ENCODE data around the gene SYT5. TPM values are rescaled to one million over a fixed set of nuclear protein-coding genes. Genes with fewer than 3 reads are reported as not detected.

SYT5 gene
- total and polyA plus RNA-seq, 4 donors = 0.06 to 0.40 (median 0.33) TPM; not detected in 1

DNA sequence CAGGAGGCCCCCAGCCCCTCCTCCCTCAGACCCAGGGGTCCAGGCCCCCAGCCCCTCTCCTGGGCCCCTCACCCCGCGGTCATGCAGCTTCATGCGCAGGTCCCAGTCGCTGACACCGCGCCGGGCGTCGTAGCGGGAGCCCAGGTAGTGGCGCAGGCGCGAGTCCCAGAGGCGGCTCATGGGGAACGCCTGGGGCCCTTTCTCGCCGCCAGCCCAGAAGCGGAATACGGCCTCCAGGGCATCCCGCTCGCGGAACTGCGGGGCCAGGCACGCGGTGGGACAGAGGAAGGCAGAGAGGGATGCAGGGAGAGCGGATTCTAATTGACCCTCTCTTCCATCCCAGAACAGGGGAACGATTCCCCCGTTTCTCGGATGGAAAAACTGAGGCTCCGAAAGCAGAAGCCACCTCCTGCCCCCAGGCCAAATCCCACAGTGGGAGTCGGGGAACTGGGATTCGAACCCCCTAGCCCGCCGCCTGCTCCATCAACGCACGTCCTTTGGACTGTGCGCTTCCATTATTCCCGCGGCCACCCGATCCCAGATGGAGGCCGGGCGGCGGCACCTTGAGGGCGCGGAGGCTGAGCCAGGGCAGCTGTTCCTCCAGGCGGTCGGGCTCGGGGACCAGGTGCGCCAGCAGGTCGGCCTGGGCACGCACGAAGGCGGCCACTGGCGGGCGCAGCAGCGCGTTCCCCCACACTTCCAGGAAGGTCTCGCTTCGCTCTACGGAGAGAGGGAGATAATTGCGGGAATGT, 18.3 kb downstream of the SYT5 start:
- Histone ChIP-seq H3K4me3 (no peak overlapping the region), H3K9me3 (ENCODE audit: control insufficient read depth in 4 of 4, insufficient read depth in 3 of 4, low read length in 3 of 4) (no peaks in the 10 kb centered on the region), H3K9ac (ENCODE audit: insufficient read depth in 1 of 2, low read length in 2 of 2) (no peak overlapping the region), H3K4me1 (ENCODE audit: control insufficient read depth in 5 of 5, insufficient read depth in 5 of 5, low read length in 5 of 5) (peaks cover 0 to 5% (median 0%) of the 10 kb centered on the region in 5 donors), H3K27me3 (ENCODE audit: control insufficient read depth in 3 of 3, insufficient read depth in 3 of 3, low read length in 2 of 3) (peaks cover 6 to 50% (median 32%) of the 10 kb centered on the region in 3 donors), H3K36me3 (ENCODE audit: control insufficient read depth in 4 of 4, insufficient read depth in 4 of 4, low read length in 4 of 4) (no peaks in the 10 kb centered on the region), H3K27ac (ENCODE audit: low read depth in 1 of 2, low read length in 1 of 2) (no peak overlapping the region)
- 23 to 30% methylated on average over 61 of the region's 61 CpGs for WGBS, 2 donors
- no peak for DNase-seq
- TF ChIP-seq, protein P1, sequence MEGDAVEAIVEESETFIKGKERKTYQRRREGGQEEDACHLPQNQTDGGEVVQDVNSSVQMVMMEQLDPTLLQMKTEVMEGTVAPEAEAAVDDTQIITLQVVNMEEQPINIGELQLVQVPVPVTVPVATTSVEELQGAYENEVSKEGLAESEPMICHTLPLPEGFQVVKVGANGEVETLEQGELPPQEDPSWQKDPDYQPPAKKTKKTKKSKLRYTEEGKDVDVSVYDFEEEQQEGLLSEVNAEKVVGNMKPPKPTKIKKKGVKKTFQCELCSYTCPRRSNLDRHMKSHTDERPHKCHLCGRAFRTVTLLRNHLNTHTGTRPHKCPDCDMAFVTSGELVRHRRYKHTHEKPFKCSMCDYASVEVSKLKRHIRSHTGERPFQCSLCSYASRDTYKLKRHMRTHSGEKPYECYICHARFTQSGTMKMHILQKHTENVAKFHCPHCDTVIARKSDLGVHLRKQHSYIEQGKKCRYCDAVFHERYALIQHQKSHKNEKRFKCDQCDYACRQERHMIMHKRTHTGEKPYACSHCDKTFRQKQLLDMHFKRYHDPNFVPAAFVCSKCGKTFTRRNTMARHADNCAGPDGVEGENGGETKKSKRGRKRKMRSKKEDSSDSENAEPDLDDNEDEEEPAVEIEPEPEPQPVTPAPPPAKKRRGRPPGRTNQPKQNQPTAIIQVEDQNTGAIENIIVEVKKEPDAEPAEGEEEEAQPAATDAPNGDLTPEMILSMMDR (IDR thresholded peaks at IDR 0.05; ENCODE audit: control extremely low read depth, extremely low read depth) = no peak
- ATAC-seq (ENCODE audit: insufficient read depth, low FRiP score) = no peak

DNA sequence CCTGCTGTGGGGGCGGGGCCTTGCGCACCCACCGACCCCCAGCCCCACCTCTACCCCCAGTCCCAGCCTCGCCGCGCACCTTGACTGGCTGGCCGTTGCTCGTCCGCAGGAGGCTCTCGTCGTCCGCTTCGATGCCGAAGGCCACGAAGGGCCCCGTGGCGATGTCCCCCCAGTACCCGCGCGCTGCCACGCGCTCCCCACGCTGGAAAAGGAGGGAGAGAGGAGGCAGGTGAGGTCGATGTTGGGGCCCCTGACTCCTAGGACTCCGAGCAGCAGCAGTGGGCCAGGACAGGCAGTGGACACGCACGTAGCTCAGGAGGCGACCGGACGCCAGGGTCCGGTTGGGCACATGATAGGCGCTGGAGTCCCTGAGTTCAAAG, 19.1 kb downstream of the SYT5 start:
- TF ChIP-seq, protein P1 (IDR thresholded peaks at IDR 0.05; ENCODE audit: control extremely low read depth, extremely low read depth) = no peak
- ATAC-seq (ENCODE audit: insufficient read depth, low FRiP score) (no peak), DNase-seq (no peak)
- Histone ChIP-seq H3K4me1 (ENCODE audit: control insufficient read depth in 5 of 5, insufficient read depth in 5 of 5, low read length in 5 of 5) (peaks cover 0 to 2% (median 0%) of the 10 kb centered on the region in 5 donors), H3K4me3 (no peak overlapping the region), H3K36me3 (ENCODE audit: control insufficient read depth in 4 of 4, insufficient read depth in 4 of 4, low read length in 4 of 4) (no peaks in the 10 kb centered on the region), H3K27me3 (ENCODE audit: control insufficient read depth in 3 of 3, insufficient read depth in 3 of 3, low read length in 2 of 3) (peaks cover 8 to 50% (median 31%) of the 10 kb centered on the region in 3 donors), H3K27ac (ENCODE audit: low read depth in 1 of 2, low read length in 1 of 2) (no peak overlapping the region), H3K9me3 (ENCODE audit: control insufficient read depth in 4 of 4, insufficient read depth in 3 of 4, low read length in 3 of 4) (peaks cover 0 to 2% (median 0%) of the 10 kb centered on the region in 4 donors), H3K9ac (ENCODE audit: insufficient read depth in 1 of 2, low read length in 2 of 2) (no peak overlapping the region)
- whole genome bisulfite sequencing, 2 donors = 17% methylated on average over 29 to 32 of the region's 32 CpGs

DNA sequence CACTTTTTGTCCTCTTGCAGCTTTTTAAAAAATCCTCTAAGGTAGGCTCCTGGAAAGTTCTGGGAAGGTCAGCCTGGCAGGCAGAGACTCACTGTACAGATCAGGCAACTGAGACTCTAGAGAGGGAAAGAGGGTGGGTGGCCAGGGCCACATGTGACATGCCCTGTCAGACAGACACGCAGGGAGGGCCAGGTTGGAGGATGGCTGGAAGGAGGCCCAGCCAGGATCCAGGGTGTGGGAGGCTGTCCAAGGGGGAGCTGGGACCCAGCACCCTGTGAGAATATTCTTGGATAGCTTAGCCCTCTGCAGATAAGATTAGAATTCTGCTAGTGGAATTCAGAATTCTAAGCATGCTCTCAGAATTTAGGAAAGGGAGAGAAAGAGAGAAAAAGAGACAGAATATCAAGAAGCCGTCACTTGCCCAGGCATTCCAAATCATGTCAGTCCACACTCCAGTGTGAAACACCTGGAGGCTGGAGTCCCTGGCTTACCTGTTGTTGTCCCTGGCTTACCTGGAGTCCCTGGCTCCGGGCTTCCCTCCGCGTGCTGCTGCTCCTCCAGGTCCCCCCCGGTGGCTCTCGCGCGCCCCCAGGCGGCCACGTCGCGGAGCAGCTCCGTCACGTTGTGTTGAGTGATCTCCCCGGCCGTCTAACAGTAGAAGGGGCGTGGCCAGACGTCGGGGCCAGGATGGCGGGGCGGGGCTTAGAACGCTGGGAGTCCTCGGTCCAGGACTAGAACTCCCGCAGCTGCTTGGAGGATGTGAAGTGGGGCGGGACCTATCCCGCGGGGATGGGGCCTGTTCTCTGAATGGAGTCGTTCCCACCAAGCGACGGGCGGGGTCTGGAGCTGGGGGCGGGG, 19.7 kb downstream of the SYT5 start:
- H3K36me3 ChIP-seq (ENCODE audit: control insufficient read depth in 4 of 4, insufficient read depth in 4 of 4, low read length in 4 of 4) = no peaks in the 10 kb centered on the region
- DNase-seq (peak; percentile 56 to 82 (median 64)), ATAC-seq (ENCODE audit: insufficient read depth, low FRiP score) (peak; percentile 86)
- peak overlapping the region in 1 of 2 donors; percentile 97 for H3K27ac ChIP-seq (ENCODE audit: low read depth in 1 of 2, low read length in 1 of 2)
- WGBS, 2 donors = 3 to 4% methylated on average over 32 to 33 of the region's 33 CpGs
- H3K9ac ChIP-seq (ENCODE audit: insufficient read depth in 1 of 2, low read length in 2 of 2) = no peak overlapping the region
- TF ChIP-seq, protein P1 (IDR thresholded peaks at IDR 0.05; ENCODE audit: control extremely low read depth, extremely low read depth) = peak; percentile 67
- H3K9me3 ChIP-seq (ENCODE audit: control insufficient read depth in 4 of 4, insufficient read depth in 3 of 4, low read length in 3 of 4) = peaks cover 0 to 2% (median 0%) of the 10 kb centered on the region in 4 donors
- peaks cover 8 to 51% (median 28%) of the 10 kb centered on the region in 3 donors for H3K27me3 ChIP-seq (ENCODE audit: control insufficient read depth in 3 of 3, insufficient read depth in 3 of 3, low read length in 2 of 3)
- H3K4me3 ChIP-seq = no peak overlapping the region
- peaks cover 0 to 2% (median 0%) of the 10 kb centered on the region in 5 donors for H3K4me1 ChIP-seq (ENCODE audit: control insufficient read depth in 5 of 5, insufficient read depth in 5 of 5, low read length in 5 of 5)

Measured in lung (tissue), 12 donors.